Hepatocyte (in vitro differentiated cells): ENCODE results near the gene UQCRHL. TPM values are rescaled to one million over a fixed set of nuclear protein-coding genes. Genes with fewer than 3 reads are reported as not detected.

Experiments used
- DNase-seq: peaks from one replicate; pipeline ENCODE4 v3.0.0-alpha.2; 2016; ENCODE audit warnings: low spot score
- H2AFZ ChIP-seq: fragments of 200-600 bp; sonication (generic); 2 replicates; pipeline ENCODE4 v1.6.0; 2016; ENCODE audit warnings: antibody characterized with exemption, mild to moderate bottlenecking
- H3K27ac ChIP-seq: fragments of 200-600 bp; sonication (generic); 2 replicates; pipeline ENCODE4 v1.5.1; 2016; ENCODE audit warnings: mild to moderate bottlenecking
- H3K27me3 ChIP-seq: fragments of 200-600 bp; sonication (generic); 2 replicates; pipeline ENCODE4 v1.6.1; 2016
- H3K36me3 ChIP-seq: fragments of 200-600 bp; sonication (generic); replicated peaks from 2 replicates; pipeline ENCODE4 v1.5.1; 2016; ENCODE audit warnings: low read depth; ENCODE audit not compliant: insufficient read depth
- H3K4me1 ChIP-seq: fragments of 200-600 bp; sonication (generic); 2 replicates; pipeline ENCODE4 v1.5.1; 2016; ENCODE audit warnings: mild to moderate bottlenecking, moderate library complexity; ENCODE audit not compliant: insufficient read depth
- H3K4me2 ChIP-seq: fragments of 200-600 bp; sonication (generic); 2 replicates; pipeline ENCODE4 v1.6.0; 2016
- H3K4me3 ChIP-seq: fragments of 200-600 bp; sonication (generic); 2 replicates; pipeline ENCODE4 v1.5.1; 2016; ENCODE audit warnings: mild to moderate bottlenecking
- H3K79me2 ChIP-seq: fragments of 200-600 bp; sonication (generic); 2 replicates; pipeline ENCODE4 v1.6.0; 2017; ENCODE audit warnings: mild to moderate bottlenecking
- H3K9me2 ChIP-seq: fragments of 200-600 bp; sonication (generic); replicated peaks from 2 replicates; pipeline ENCODE4 v1.6.0; 2017; ENCODE audit warnings: mild to moderate bottlenecking; ENCODE audit not compliant: insufficient read depth
- H3K9me3 ChIP-seq: fragments of 200-600 bp; sonication (generic); 2 replicates; pipeline ENCODE4 v1.5.1; 2016; ENCODE audit warnings: low read depth, mild to moderate bottlenecking
- H4K20me1 ChIP-seq: fragments of 200-600 bp; sonication (generic); 2 replicates; pipeline ENCODE4 v1.6.0; 2016; ENCODE audit warnings: mild to moderate bottlenecking; ENCODE audit not compliant: insufficient read depth, poor library complexity, severe bottlenecking
- CTCF ChIP-seq: fragments of 200-600 bp; sonication (generic); IDR thresholded peaks from 2 replicates; pipeline ENCODE4 v1.5.1; 2016; ENCODE audit warnings: antibody characterized with exemption, mild to moderate bottlenecking; ENCODE audit not compliant: poor library complexity
- EZH2 ChIP-seq: fragments of 200-600 bp; sonication (generic); IDR thresholded peaks from 2 replicates; pipeline ENCODE4 v1.6.1; 2016; ENCODE audit warnings: antibody characterized with exemption, mild to moderate bottlenecking, borderline replicate concordance
- EZH2phosphoT487 ChIP-seq: fragments of 200-600 bp; sonication (generic); IDR thresholded peaks from one replicate; pipeline ENCODE4 v1.6.1; 2018; ENCODE audit warnings: antibody characterized with exemption, mild to moderate bottlenecking, low read depth, moderate library complexity; ENCODE audit not compliant: unreplicated experiment, severe bottlenecking
- WGBS: methylation state at CpG from one replicate; pipeline ENCODE4 v1.1.6; 2016; ENCODE audit warnings: low lambda C conversion rate; ENCODE audit errors: missing lambda C conversion rate; 5-methylcytosine and 5-hydroxymethylcytosine counted together
- polyA plus RNA-seq: library from polyadenylated mRNA; unstranded; fragments of >200 nt; fragmentation: Nextera tagmentation; extraction: Ambion mirVana; gene quantifications from 2 replicates; pipeline ENCODE4 v1.2.1, GENCODE V29; 2016
- total RNA-seq: library from RNA; depleted of rRNA; stranded (reverse); fragments of >200 nt; gene quantifications from 2 replicates; pipeline ENCODE4 v1.2.3, GENCODE V29; 2014

Gene UQCRHL
- total and polyA plus RNA-seq, 2 experiments from 2014 or later: 1.0 to 2.6 TPM

- Histone ChIP-seq H4K20me1 (peaks cover 22% of the 10 kb centered on the region), H3K27ac (no peak overlapping the region), H3K79me2 (peaks cover 38% of the 10 kb centered on the region), H3K9me3 (no peaks in the 10 kb centered on the region), H3K4me1 (peaks cover 14% of the 10 kb centered on the region), H3K36me3 (no peaks in the 10 kb centered on the region), H3K27me3 (no peaks in the 10 kb centered on the region), H3K9me2 (no peaks in the 10 kb centered on the region), H3K4me2 (no peak overlapping the region), H2AFZ (no peak overlapping the region), H3K4me3 (no peak overlapping the region)
- no peak for DNase-seq
- no peak for TF ChIP-seq EZH2phosphoT487
- no peak for TF ChIP-seq CTCF
- no peak for TF ChIP-seq EZH2
- WGBS: 92% methylated on average over 5 of the region's 5 CpGs
These were observed 39.5 kb downstream of the UQCRHL start for GRCh38 chr1:15767941-15768340.

- Histone ChIP-seq H4K20me1 (peaks cover 44% of the 10 kb centered on the region), H3K4me1 (peaks cover 33% of the 10 kb centered on the region), H3K27ac (peak overlapping the region; percentile 40), H3K9me3 (no peaks in the 10 kb centered on the region), H3K79me2 (peaks cover 61% of the 10 kb centered on the region), H3K4me3 (no peak overlapping the region), H3K9me2 (no peaks in the 10 kb centered on the region), H3K4me2 (no peak overlapping the region), H3K27me3 (no peaks in the 10 kb centered on the region), H3K36me3 (no peaks in the 10 kb centered on the region), H2AFZ (no peak overlapping the region)
- no peak for TF ChIP-seq EZH2phosphoT487
- TF ChIP-seq EZH2: no peak
- TF ChIP-seq CTCF: no peak
- DNase-seq: peak; percentile 60
- WGBS: 88% methylated on average over 20 of the region's 20 CpGs
These were observed 41.8 kb downstream of the UQCRHL start for GRCh38 chr1:15765495-15766194.

- Histone ChIP-seq H3K27ac (peak overlapping the region; percentile 49), H3K9me3 (no peaks in the 10 kb centered on the region), H3K4me1 (peaks cover 41% of the 10 kb centered on the region), H3K27me3 (no peaks in the 10 kb centered on the region), H2AFZ (no peak overlapping the region), H4K20me1 (peaks cover 46% of the 10 kb centered on the region), H3K36me3 (no peaks in the 10 kb centered on the region), H3K4me3 (no peak overlapping the region), H3K79me2 (peaks cover 69% of the 10 kb centered on the region), H3K4me2 (no peak overlapping the region), H3K9me2 (no peaks in the 10 kb centered on the region)
- no peak for DNase-seq
- 94% methylated on average over 15 of the region's 15 CpGs for WGBS
- TF ChIP-seq EZH2 (no peak), EZH2phosphoT487 (no peak)
These were observed 42.6 kb downstream of the UQCRHL start for GRCh38 chr1:15764890-15765289.

GRCh38 chr1:15764269-15764764 is 43.1 kb downstream of the UQCRHL start:
- H3K4me3 ChIP-seq: no peak overlapping the region
- 63% methylated on average over 10 of the region's 10 CpGs for WGBS
- H3K27me3 ChIP-seq: no peaks in the 10 kb centered on the region
- TF ChIP-seq CTCF (no peak), EZH2 (no peak), EZH2phosphoT487 (no peak)
- no peak overlapping the region for H2AFZ ChIP-seq
- peak overlapping the region; percentile 49 for H3K27ac ChIP-seq
- H4K20me1 ChIP-seq: peaks cover 46% of the 10 kb centered on the region
- no peaks in the 10 kb centered on the region for H3K36me3 ChIP-seq
- H3K9me2 ChIP-seq: no peaks in the 10 kb centered on the region
- no peaks in the 10 kb centered on the region for H3K9me3 ChIP-seq
- H3K4me1 ChIP-seq: peaks cover 43% of the 10 kb centered on the region
- peaks cover 72% of the 10 kb centered on the region for H3K79me2 ChIP-seq
- H3K4me2 ChIP-seq: peak overlapping the region; percentile 46
- DNase-seq: peak; percentile 61
